GM18868 (cell line): ENCODE data around the gene RGP1.

ENCODE experiments used
- ATAC-seq: cut with Tn5 transposase; IDR thresholded peaks from one replicate; pipeline ENCODE4 v1.9.1; 2021; ENCODE audit warnings: mild to moderate bottlenecking, moderate library complexity; ENCODE audit not compliant: unreplicated experiment

RGP1 gene

DNA sequence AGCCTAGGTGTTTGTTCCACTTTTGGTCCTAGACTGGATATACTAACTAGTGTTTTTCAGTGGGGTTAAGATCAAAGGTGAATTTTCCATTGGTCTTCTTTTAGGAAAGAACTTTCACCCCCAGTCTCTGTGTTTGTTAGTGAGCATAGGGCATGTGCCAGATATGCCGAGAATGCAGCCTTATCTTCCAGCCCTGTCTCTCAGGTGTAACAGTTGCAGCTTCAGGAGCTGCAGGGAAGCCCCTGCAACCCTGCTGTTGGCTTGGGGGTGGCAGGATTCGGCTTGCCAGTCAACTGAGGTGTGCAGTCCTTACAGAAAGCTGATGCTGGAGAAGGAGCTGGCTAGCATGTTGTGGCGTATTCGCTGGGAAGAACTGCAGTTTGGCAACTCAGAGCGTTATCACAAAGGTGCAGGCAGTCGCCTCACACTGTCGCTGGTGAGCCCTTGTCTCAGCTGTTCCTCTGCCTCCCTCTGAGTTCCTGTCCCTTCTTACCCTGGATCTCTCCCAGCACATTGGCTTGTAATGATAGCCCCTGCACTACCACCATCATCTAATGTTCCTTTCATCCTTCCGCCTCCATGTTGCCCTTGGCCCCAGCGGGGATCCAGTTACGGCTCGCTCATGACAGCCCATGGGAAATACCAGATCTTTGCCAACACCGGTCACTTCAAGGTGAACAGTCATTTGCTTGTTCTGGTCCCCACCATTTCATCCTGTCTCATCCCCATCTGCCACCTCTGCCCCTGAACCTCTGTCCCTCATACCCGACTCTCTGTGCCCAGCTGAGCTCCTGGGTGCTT is 52.4 kb downstream of the RGP1 start:
- ATAC-seq: no peak

DNA sequence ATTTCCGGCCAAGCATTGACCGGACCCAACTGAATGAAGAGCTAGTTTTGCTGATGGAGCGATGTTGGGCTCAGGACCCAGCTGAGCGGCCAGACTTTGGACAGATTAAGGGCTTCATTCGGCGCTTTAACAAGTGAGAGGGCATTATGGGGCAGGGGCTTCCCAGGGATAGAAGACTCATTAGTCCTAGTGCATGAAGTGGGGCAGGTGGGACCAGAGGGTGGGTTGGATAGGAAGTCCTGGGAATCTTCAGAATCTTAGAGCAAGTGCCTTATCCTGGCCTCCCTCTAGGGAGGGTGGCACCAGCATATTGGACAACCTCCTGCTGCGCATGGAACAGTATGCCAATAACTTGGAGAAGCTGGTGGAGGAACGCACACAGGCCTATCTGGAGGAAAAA is 57.0 kb downstream of the RGP1 start:
- ATAC-seq: no peak
